ENCODE measurements around the gene IL1RN.

DNA sequence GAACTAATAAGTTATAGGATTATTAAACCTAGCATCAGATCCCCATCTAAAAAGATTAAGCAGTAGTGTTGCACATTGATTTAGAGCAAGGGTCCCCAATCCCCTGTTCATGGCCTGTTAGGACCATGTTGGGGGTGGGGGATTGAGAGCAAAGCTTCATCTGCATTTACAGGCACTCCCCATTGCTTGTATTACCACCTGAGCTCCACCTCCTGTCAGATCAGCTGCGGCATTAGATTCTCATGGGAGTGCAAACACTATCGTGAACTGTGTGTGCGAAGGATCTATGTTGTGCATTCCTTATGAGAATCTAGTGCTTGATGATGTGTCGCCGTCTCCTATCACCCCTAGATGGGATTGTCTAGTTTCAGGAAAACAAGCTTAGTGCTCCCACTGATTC, 27.9 kb downstream of the IL1RN start:
- no peak for TF ChIP-seq POLR2A (IDR thresholded peaks at IDR 0.05)
- TF ChIP-seq, protein P1, sequence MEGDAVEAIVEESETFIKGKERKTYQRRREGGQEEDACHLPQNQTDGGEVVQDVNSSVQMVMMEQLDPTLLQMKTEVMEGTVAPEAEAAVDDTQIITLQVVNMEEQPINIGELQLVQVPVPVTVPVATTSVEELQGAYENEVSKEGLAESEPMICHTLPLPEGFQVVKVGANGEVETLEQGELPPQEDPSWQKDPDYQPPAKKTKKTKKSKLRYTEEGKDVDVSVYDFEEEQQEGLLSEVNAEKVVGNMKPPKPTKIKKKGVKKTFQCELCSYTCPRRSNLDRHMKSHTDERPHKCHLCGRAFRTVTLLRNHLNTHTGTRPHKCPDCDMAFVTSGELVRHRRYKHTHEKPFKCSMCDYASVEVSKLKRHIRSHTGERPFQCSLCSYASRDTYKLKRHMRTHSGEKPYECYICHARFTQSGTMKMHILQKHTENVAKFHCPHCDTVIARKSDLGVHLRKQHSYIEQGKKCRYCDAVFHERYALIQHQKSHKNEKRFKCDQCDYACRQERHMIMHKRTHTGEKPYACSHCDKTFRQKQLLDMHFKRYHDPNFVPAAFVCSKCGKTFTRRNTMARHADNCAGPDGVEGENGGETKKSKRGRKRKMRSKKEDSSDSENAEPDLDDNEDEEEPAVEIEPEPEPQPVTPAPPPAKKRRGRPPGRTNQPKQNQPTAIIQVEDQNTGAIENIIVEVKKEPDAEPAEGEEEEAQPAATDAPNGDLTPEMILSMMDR (IDR thresholded peaks at IDR 0.05): no peak
